Mucosa of rectum (tissue), 2 donors: ENCODE measurements around the gene TFDP1.

ENCODE experiments used
- H3K27ac ChIP-seq, 2 donors: one replicate each; pipeline ENCODE4 v1.7.0; 2013; ENCODE audit warnings: inconsistent platforms in 2 of 2, low read depth in 2 of 2, low read length in 2 of 2
- H3K27me3 ChIP-seq, 2 donors: one replicate each; pipeline ENCODE4 v1.7.0; 2013; ENCODE audit warnings: low read length in 2 of 2; ENCODE audit not compliant: control insufficient read depth in 2 of 2, insufficient read depth in 2 of 2
- H3K36me3 ChIP-seq, 2 donors: one replicate each; pipeline ENCODE4 v1.7.0; 2013; ENCODE audit warnings: low read length in 2 of 2; ENCODE audit not compliant: control insufficient read depth in 2 of 2, insufficient read depth in 2 of 2
- H3K4me1 ChIP-seq, 2 donors: one replicate each; pipeline ENCODE4 v1.7.0; 2013; ENCODE audit warnings: low read length in 2 of 2, mild to moderate bottlenecking in 1 of 2; ENCODE audit not compliant: control insufficient read depth in 2 of 2, insufficient read depth in 2 of 2
- H3K4me3 ChIP-seq, 2 donors: one replicate each; pipeline ENCODE4 v1.7.0; 2013; ENCODE audit warnings: low read length in 2 of 2
- H3K9ac ChIP-seq, 2 donors: one replicate each; pipeline ENCODE4 v1.7.0; 2013; ENCODE audit warnings: low read length in 2 of 2, low read depth in 1 of 2, mild to moderate bottlenecking in 1 of 2
- H3K9me3 ChIP-seq, 2 donors: one replicate each; pipeline ENCODE4 v1.7.0; 2013; ENCODE audit warnings: low read length in 2 of 2; ENCODE audit not compliant: control insufficient read depth in 2 of 2
- donor health status: healthy.
- donor health status: Normal muscosa, but diverticular disease.

TFDP1 gene

GRCh38 chr13:113664751-113665596 lies 80.4 kb downstream of the TFDP1 start:
- Histone ChIP-seq H3K36me3 (no peaks in the 10 kb centered on the region), H3K4me1 (peaks cover 2 to 14% of the 10 kb centered on the region in 2 donors), H3K9ac (no peak overlapping the region), H3K27me3 (no peaks in the 10 kb centered on the region), H3K4me3 (no peak overlapping the region), H3K27ac (no peak overlapping the region), H3K9me3 (no peaks in the 10 kb centered on the region)

DNA sequence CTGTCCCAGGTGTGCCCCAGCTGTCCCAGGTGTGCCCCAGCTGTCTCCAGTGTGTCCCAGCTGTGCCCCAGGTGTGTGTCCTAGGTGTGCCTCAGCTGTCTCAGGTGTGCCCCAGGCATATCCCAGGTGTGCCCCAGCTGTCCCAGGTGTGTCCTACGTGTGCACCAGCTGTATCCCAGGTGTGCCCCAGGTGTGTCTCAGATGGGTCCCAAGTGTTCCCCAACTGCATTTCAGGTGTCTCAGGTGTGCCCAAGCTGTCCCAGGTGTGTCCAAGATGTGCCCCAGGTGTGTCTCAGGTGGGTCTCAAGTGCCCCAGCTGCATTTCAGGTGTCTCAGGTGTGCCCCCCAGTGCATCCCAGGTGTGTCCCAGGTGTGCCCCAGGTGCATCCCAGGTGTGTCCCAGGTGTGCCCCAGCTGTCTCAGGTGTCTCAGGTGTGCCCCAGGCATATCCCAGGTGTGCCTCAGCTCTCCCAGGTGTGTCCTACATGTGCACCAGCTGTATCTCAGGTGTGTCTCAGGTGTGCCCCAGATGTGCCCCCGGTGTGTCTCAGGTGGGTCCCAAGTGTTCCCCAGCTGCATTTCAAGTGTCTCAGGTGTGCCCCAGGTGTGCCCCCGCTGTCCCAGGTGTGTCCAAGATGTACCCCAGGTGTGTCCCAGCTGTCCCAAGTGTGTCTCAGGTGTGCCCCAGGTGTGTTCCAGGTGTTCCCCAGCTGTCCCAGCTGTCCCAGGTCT lies 81.2 kb downstream of the TFDP1 start:
- no peak overlapping the region for H3K9ac ChIP-seq
- no peak overlapping the region for H3K27ac ChIP-seq
- no peaks in the 10 kb centered on the region for H3K36me3 ChIP-seq
- no peaks in the 10 kb centered on the region for H3K9me3 ChIP-seq
- H3K4me1 ChIP-seq, result peaks cover 2 to 14% of the 10 kb centered on the region in 2 donors
- no peak overlapping the region for H3K4me3 ChIP-seq
- H3K27me3 ChIP-seq, result no peaks in the 10 kb centered on the region

GRCh38 chr13:113666329-113666670 lies 81.7 kb downstream of the TFDP1 start:
- Histone ChIP-seq H3K9me3 (no peaks in the 10 kb centered on the region), H3K36me3 (no peaks in the 10 kb centered on the region), H3K27me3 (no peaks in the 10 kb centered on the region), H3K27ac (no peak overlapping the region), H3K4me1 (peaks cover 2 to 14% of the 10 kb centered on the region in 2 donors), H3K4me3 (no peak overlapping the region), H3K9ac (no peak overlapping the region)

- Histone ChIP-seq H3K36me3 (no peaks in the 10 kb centered on the region), H3K27ac (no peak within 1 kb of the TSS), H3K4me1 (peaks cover 2 to 14% of the 10 kb centered on the region in 2 donors), H3K9ac (no peak within 1 kb of the TSS), H3K4me3 (no peak within 1 kb of the TSS), H3K9me3 (no peaks in the 10 kb centered on the region), H3K27me3 (no peaks in the 10 kb centered on the region)
Measured at GRCh38 chr13:113666951-113667701, 82.6 kb downstream of the TFDP1 start, which contains the start of gene GRK1. Gene GRK1, plus strand, starts transcription at chr13:113667219. Its CDS starts 168 bp downstream, at chr13:113667387.

DNA sequence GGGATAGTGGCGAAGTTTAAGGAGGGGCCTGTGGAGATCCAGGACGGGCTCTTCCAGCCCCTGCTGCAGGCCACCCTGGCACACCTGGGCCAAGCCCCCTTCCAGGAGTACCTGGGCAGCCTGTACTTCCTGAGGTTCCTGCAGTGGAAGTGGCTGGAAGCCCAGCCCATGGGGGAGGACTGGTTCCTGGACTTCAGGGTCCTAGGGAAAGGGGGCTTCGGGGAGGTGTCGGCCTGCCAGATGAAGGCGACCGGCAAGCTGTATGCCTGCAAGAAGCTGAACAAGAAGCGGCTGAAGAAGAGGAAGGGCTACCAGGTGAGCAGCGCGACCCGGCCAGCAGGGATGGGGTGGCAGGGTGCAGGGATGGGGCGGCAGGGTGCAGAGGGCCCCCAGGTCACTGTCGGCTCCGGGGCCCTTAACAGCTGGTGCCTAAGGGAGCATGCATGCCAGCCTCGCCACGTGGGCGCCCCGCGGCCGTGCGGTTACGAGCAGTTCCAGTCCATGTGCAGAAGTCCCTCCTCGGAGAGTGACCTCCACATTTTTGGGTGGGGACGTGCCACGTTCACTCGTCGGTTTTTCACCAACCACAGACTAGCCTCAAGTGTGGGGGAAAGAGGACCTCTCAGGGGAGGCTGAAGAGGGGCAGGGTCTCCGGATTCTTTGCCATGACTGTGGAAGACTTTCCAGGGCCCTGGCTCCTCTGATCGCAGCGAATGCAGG lies 83.4 kb downstream of the TFDP1 start:
- Histone ChIP-seq H3K27me3 (no peaks in the 10 kb centered on the region), H3K4me1 (peaks cover 2 to 14% of the 10 kb centered on the region in 2 donors), H3K4me3 (no peak overlapping the region), H3K27ac (no peak overlapping the region), H3K9me3 (no peaks in the 10 kb centered on the region), H3K9ac (no peak overlapping the region), H3K36me3 (no peaks in the 10 kb centered on the region)

GRCh38 chr13:113668491-113668971 lies 84.0 kb downstream of the TFDP1 start:
- peaks cover 2 to 12% of the 10 kb centered on the region in 2 donors for H3K4me1 ChIP-seq
- no peaks in the 10 kb centered on the region for H3K27me3 ChIP-seq
- H3K9me3 ChIP-seq, result no peaks in the 10 kb centered on the region
- no peak overlapping the region for H3K9ac ChIP-seq
- H3K36me3 ChIP-seq, result no peaks in the 10 kb centered on the region
- H3K27ac ChIP-seq, result no peak overlapping the region
- H3K4me3 ChIP-seq, result no peak overlapping the region

DNA sequence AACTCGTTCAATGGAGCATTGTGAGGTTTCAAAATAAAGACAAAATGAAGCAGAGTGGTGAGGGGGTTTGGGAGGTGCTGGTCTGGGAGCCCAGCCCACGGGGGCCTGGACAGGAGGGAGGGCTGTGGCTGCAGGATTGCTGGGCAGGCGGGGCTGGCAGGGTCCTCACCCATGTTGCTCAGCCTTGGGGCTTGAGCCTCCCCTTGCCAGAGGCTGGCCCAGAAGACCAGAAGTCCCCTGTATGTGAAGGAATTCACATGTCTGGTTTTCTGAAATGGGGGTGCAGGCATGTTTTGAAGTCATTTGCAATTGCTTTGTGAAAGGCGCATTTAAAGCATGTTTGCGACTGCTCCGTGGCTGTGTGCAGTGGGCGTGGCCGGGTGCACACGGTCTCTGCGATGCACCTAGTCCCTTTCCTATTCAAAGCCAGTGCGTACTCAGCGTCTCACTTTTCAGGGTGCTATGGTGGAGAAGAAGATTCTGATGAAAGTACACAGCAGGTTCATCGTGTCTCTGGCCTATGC lies 84.7 kb downstream of the TFDP1 start:
- no peak overlapping the region for H3K9ac ChIP-seq
- no peaks in the 10 kb centered on the region for H3K36me3 ChIP-seq
- H3K4me3 ChIP-seq, result no peak overlapping the region
- H3K4me1 ChIP-seq, result peaks cover 2 to 5% of the 10 kb centered on the region in 2 donors
- no peak overlapping the region for H3K27ac ChIP-seq
- no peaks in the 10 kb centered on the region for H3K9me3 ChIP-seq
- H3K27me3 ChIP-seq, result no peaks in the 10 kb centered on the region

DNA sequence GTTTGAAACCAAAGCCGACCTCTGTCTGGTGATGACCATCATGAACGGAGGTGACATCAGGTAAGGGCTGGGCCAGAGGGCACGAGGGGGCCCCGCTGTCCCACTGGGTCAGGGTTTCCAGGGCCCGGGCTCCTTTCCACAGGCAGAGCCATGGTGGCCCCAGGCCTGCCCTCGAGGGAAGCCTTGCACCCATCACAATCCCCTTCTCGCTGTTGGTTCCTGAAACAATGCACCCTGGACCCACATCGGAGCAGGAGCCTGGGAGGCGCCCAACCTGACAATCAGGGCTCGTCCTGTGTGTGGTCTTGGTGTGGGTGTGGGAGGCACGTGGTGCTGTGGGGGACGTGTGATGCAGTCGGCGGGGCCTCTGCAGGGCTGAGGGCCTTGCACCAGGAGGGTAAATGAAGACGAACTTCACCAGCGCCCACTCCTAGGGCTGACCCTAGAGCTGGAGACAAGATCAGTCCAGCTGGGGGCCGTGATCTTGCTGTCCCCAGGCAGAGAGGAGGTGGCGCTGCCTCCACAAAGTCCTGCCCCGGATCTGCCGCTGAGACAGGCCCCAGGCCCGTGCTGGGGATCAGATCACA lies 85.3 kb downstream of the TFDP1 start:
- Histone ChIP-seq H3K4me1 (peaks cover 0 to 2% of the 10 kb centered on the region in 2 donors), H3K4me3 (no peak overlapping the region), H3K36me3 (no peaks in the 10 kb centered on the region), H3K9me3 (no peaks in the 10 kb centered on the region), H3K27me3 (no peaks in the 10 kb centered on the region), H3K9ac (no peak overlapping the region), H3K27ac (no peak overlapping the region)

DNA sequence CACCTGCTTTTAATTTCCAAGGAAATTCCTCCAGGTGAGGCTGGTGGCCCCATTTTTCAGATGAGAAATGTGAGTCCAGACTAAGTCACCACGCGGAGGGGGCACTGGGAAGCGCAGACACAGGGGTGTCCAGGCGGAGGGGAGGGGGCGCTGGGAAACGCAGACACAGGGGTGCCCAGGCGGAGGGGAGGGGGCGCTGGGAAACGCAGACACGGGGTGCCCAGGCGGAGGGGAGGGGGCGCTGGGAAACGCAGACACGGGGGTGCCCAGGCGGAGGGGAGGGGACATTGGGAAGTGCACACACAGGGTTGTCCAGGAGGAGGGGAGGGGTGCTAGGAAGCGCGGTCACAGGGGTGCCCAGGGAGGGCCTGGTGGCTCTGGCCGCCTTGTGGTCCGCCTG lies 86.0 kb downstream of the TFDP1 start:
- Histone ChIP-seq H3K27me3 (no peaks in the 10 kb centered on the region), H3K4me1 (no peaks in the 10 kb centered on the region), H3K4me3 (no peak overlapping the region), H3K36me3 (no peaks in the 10 kb centered on the region), H3K9ac (no peak overlapping the region), H3K9me3 (no peaks in the 10 kb centered on the region), H3K27ac (no peak overlapping the region)
